ENCODE results near the gene SFMBT1. TPM values are rescaled to one million over a fixed set of nuclear protein-coding genes. Genes with fewer than 3 reads are reported as not detected.
A peak's percentile ranks its signal among the peaks of the same experiment; 100 is the strongest.
"Not testable (repeated sequence)": the region's sequence is repeated elsewhere in the genome, so short reads cannot be mapped to it uniquely, and the experiment has no call there.

Gene SFMBT1
- total RNA-seq, 1 donor from 2014 or later, result 14.7 TPM

DNA sequence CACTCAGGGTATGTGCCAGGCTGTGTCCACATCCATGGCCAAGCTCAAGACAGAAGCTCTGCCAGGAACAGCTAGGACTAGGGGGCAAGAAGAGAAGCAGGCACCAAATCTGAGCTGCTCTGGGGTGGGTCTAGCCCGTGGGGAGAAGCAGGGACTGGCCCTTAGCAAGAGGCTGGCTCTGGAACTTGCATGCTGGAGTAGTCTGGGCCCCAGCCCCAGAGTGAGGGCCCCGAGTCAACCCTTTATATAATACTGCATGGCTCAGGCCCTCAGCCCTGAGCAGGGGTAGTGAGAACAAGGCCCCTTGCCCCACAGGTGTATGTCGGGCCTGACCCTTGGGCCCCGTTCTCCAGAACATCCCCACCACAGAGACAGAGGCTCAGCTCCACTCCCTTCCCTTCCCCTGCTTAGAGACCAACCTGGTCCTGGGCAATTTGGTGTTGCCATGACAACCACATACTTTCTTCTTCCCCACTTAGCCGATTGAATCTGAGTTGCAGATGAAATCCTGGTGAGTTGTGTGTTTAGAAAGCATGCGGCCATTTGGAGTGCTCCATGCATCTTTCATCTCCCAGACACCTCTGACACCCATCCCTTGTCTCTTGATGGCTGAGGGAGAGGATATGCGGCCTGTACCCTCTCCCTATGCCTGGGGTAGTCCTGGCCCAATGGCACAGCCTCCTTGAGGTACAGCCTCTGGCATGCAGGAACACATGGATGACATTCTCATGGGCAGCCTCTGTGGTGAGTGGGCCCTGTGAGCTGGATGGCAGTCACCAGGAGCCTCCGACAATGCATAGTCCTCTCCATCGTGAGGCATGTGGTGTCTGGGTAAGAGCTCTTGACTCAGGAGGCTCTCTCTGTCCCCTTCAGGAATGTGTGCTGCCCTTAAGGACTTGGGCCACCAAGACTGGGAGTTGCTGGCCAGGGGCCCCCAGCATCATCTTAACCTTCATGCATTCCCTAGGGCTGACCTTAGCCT, 29.2 kb upstream of the SFMBT1 start:
- intact Hi-C loops (cut with DNase I), result loop anchor here (5.0 kb wide), 1 partner anchor 223 kb away; no protein-coding TSS in a partner anchor

DNA sequence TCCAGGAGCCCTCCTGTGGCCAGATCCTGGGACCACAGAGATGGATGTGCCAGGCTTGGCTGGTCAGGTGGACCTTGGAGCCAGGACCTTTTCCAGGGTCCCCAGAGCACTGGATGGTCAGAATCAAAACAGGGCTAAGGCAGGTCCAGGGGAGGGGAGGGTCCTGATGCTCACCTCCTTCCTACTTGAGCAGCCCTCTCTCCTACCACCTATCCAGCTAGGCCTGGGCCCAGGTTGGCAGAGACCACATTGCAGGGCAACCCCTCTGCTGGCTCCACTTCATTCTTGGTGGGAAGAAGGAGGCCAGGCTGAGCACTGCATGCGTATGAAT, 28.5 kb upstream of the SFMBT1 start:
- peak; percentile 46 for DNase-seq (ENCODE audit: low spot score)
- intact Hi-C loops (cut with DNase I), result loop anchor here (5.0 kb wide), 1 partner anchor 222 kb away; no protein-coding TSS in a partner anchor

More for the DNA sequence above, 29.2 kb upstream of the SFMBT1 start:
- DNase-seq (ENCODE audit: low spot score), result peak; percentile 36

DNA sequence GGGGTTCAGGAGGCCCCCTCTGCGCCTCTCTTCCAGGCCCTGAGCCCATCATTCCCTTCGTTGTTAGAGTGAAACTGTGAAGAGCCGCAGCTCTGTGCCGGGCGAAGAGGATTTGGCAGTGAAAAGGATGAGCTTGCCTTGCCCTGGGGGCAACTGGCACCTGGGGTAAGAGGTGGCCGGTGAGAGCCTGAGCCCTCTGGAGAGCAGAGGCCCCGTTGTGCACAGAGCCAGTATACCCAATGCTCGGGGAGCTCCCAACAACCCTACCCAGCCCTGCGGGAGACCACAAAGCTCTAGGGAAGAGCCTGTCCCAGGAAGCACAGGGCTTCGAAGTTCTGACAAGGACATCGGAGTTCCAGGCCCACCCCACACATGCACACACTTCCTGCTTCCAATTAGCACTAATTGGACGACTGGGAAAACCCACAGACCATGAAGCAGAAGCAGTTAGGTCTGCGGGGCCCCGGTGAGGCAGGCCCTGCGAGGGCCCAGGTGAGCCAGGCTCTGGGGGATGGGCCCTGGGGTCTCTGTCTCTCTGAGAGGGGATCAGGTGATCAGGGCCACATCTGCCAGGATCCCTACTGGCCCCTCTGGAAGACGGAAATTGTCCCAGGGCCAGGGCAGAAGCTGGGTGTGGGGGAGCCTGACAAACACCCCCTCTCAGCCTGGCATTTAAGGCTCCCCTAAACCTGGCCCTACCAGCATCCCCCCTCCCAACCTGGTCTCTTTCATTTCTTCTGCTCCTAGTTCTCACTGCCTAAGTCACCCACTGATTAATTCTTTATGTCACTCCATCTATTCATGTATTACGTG, 27.9 kb upstream of the SFMBT1 start:
- intact Hi-C loops (cut with DNase I), result loop anchor here (2.0 to 5.0 kb wide), 3 partner anchors 139 to 331 kb away; no protein-coding TSS in a partner anchor
- peak; percentile 63 for DNase-seq (ENCODE audit: low spot score)

DNA sequence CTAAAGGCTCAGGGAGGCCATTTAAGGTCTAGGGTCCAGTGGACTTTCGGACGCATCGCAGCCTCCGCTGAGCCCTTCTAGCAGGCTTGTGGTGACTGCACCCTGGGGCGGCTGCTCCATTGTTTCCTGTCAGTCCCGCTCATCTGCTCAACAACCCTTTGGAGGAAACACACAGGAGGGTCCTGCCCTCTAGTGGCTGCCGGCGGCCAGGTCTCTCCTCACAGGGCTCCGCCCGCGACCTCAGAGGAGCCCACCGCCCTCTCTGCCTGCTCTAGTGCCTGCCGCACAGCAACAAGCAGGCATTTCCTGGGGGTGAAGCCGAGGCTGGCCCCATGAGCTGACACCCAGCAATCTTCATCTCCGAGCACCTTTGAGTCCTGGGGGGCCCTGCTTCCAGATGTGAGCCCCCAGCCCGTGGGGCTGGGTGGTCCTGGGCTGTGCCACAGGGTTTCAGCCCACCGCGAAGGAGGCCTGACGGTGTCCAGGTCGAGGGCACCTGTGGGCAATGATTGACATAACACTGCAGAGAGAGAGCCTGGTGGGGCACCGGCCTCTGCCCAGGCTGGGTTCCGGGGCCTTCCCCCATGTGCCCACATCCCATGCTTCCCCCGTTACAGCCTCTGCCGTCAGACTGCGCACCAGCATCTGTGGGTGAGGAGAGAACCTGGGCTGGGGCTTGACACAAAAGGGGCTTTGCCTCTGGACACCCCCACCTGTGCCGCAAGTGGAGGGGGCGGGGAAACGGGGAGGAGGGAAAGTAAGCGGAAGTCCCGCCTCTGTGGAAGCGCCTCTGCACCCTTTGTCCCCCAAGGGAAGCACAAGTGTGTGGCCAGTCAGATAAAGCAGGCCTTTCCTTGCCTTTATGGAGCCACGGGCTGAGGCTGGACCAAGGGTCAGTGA, 27.0 kb upstream of the SFMBT1 start:
- intact Hi-C loops (cut with DNase I), result loop anchor here (2.0 to 5.0 kb wide), 3 partner anchors 138 to 330 kb away; no protein-coding TSS in a partner anchor
- peak; percentile 92 for DNase-seq (ENCODE audit: low spot score)

DNA sequence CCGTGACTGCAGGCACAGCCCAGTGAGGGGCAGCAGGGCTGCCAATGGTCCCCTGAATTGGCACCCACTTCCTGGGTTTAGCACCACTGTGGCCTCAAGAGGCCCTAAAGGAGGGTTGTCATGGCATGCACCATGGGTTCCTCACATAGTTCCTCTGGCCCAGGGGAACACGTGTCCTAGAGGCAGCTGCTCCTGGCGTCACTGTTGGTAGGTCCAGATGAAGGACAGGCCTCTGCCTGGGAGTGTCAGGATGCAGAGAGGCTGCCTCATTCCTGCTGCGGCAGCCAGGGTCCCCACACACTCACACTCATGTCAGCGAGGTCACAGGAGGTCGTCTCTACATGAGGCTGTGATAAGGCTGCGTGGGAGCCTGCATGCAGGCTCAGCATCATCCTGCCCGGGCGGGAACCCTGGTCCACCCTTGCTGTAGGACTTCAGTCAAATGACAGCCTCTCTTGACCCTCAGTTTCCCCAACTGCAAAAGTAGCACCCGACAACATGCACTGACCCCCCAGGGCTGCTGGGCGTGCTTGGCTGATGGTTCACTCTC, 26.1 kb upstream of the SFMBT1 start:
- intact Hi-C loops (cut with DNase I), result loop anchor here (2.0 to 5.0 kb wide), 3 partner anchors 137 to 329 kb away; no protein-coding TSS in a partner anchor
- DNase-seq (ENCODE audit: low spot score), result no peak

DNA sequence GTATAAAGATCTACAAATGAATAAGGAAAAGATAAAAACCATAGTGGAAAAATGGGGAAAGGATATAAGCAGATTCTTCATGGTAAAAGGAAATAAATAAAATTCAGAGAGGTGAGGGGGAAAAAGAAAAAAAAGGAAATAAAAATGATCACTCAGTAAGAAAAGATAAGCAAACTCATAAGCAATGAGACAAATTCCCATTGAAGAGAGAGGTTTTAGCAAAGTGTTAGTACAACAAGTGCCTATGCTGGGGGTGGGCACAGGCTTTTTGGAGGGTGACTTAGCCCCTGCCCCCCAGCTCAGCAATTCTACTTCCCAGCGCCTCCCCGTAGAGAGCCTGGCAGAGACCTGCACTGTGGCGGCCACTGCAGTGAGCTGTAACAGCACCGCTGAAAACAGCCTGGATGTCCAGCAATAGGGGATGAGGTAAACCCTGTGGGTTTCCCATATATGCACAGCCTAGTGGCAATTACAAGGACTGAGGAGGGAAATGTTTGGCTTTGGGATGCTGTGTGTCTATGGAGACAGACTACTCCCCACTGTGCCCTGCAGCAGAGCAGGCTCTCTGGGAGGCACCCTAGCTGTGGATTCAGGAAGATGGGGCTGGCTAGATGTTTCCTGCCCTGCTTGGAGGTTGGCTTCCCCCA, 23.7 kb upstream of the SFMBT1 start:
- intact Hi-C loops (cut with DNase I), result loop anchor here (5.0 kb wide), 1 partner anchor 217 kb away; no protein-coding TSS in a partner anchor
- DNase-seq (ENCODE audit: low spot score), result no peak

DNA sequence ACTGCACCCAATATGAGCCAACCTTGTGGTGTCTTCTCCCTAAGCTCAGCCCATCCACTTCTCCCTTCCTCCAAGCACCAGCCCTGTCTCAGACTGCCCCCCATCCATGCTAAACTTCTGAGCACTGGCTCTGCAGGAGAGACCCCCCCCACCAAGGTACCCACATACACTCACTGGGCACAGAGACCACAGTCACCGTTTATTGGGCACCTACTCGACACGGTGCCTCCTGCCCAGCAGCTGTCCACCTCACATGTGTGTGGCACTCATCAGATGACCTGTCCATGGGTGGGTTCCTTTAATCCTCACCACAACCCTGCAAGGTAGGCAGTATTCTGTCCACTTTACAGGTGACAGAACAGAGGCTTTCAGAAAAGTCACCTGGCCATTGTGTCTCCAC, 22.3 kb upstream of the SFMBT1 start:
- DNase-seq (ENCODE audit: low spot score), result peak; percentile 59
- intact Hi-C loops (cut with DNase I), result no loop called here

DNA sequence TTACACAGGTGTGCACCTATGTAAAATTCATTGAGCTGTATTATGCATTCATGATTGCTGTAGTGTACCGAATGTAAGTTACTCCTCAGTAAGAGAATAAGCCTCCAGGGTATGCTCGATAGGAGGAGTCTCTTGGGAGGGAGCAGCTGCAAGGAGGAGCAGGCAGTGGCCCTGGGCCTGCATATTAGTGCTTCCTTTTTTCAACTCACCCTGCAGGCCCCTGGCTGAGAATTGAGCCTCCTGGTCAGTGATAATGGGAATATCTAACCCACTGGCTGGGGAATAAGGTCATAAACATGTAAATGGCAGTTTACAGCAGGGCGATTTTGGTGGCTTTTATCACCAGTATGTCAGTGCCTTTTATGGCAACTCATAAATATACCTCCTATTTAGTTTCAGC, 21.7 kb upstream of the SFMBT1 start:
- intact Hi-C loops (cut with DNase I), result no loop called here
- peak; percentile 14 for DNase-seq (ENCODE audit: low spot score)

DNA sequence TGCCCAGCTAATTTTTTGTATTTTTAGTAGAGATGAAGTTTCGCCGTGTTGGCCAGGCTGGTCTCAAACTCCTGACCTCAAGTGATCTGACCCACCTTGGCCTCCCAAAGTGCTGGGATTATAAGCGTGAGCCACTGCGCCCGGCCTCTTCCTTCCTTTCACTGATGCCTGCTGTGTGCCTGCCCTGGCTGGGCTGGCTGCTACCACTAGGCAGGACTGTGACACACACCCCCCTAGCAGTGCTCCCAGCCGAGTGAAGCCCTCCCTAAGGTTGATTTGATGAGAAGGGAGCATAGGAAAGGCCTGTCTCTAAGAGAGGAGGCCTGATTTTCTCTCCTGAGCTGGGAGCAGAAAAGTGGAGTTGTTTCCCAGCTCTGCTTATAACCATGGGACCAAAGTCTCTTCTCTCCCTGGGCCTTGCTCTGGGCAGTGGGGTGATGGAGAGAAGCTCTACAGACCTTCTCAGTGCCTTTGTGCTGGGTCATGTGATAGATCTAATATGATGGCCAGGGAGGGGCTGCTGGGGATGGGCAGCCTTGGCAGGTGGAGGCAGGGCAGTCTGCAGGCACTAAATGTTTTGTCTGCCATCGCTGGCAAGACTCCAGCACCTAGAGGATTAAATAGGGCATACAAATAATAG, 20.1 kb upstream of the SFMBT1 start:
- intact Hi-C loops (cut with DNase I), result no loop called here
- DNase-seq (ENCODE audit: low spot score), result peak; percentile 36

DNA sequence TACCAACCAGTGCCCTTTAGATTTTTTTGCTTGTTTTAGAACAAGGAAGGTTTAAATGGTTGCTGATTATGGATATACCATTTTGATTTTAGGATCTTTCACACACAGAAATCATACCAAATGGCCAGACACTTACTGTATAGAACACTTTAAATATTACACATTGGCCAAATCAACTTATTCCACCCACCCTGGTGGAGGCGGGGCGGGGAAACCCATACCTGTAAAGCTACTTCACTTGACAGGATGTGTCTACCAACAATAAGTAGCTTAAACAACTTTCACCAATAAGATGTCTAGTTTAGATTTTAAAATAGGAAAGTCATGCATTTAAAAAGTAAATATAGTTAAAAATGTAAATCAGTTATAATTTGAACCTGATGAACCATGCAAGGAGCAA, 17.0 kb upstream of the SFMBT1 start:
- intact Hi-C loops (cut with DNase I), result no loop called here
- DNase-seq (ENCODE audit: low spot score), result no peak

DNA sequence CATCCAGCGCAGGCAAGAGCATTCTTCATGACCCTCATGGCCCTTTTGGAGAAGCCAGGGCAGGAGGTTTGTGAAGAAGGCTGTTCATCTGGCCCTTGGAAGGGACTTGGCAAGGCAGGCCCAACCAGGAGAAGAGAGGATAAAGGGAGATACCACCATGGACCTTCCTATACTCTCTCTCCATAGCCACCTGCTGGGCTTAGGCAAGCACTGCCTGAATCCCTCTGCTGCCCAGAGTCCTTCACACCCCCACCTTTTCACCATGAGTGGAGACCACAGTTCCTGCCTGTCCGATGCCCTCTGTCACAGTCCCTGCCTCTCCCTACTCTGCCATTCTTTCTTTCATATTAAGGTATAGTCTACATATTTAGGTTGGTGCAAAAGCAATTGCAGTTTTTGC, 10.6 kb upstream of the SFMBT1 start:
- intact Hi-C loops (cut with DNase I), result no loop called here
- no peak for DNase-seq (ENCODE audit: low spot score)

DNA sequence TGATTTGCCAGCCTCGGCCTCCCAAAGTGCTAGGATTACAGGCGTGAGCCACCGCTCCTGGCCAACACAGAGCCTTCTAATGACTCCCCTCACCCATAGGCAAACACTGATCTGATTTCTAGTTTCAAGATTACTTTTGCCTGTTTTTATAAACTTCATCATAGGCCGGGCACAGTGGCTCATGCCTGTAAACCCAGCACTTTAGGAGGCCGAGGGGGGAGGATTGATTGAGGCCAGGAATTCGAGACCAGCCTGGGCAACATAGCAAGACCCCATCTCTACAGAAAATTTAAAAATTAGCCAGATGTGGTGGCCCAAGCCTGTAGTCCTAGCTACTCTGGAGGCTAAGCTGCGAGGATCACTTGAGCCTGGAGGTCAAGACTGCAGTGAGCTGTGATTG, 8.4 kb upstream of the SFMBT1 start:
- DNase-seq (ENCODE audit: low spot score); intact Hi-C loops (cut with DNase I): not testable (repeated sequence)

DNA sequence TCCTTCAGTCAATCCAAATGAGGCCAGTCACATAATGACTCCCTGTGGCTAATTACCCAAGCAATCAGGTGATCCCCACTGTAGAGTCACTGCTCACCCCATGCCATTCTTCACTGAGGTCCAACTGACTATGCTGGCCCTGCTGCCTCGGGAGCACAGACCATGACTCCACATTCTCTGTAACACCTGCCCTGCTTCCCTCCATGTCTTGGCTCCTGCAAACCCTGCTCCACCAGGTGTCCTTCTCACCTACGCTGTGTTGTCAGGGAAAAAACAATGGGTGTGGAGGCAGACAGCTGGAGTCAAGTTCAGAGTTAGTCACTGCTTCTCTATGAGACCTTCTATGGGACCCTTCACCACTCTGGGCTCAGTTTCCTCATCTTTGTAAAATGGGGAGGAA, 6.1 kb upstream of the SFMBT1 start:
- no peak for DNase-seq (ENCODE audit: low spot score)
- intact Hi-C loops (cut with DNase I), result no loop called here

DNA sequence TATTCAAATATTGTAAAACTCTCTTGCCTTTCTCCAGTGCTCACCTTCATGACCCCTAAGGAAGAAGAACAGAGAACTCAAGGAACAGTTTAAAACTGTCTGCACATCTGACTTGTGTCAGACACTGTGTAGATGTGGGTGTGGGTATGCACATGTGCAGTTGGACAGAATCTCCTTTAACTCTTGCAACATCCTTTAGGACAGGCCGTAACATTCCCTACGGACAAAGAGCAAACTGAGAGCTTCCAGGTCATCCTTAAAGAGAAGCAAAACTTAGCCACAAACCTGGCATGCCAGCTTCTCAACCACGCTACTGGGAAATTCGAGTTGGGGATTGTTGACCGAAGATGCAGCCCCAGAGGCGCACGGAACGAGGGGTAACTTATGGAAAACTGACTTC, 4.1 kb upstream of the SFMBT1 start:
- no peak for DNase-seq (ENCODE audit: low spot score)
- intact Hi-C loops (cut with DNase I), result loop anchor here (5.0 to 10.0 kb wide), 2 partner anchors 73 to 645 kb away; no protein-coding TSS in a partner anchor

DNA sequence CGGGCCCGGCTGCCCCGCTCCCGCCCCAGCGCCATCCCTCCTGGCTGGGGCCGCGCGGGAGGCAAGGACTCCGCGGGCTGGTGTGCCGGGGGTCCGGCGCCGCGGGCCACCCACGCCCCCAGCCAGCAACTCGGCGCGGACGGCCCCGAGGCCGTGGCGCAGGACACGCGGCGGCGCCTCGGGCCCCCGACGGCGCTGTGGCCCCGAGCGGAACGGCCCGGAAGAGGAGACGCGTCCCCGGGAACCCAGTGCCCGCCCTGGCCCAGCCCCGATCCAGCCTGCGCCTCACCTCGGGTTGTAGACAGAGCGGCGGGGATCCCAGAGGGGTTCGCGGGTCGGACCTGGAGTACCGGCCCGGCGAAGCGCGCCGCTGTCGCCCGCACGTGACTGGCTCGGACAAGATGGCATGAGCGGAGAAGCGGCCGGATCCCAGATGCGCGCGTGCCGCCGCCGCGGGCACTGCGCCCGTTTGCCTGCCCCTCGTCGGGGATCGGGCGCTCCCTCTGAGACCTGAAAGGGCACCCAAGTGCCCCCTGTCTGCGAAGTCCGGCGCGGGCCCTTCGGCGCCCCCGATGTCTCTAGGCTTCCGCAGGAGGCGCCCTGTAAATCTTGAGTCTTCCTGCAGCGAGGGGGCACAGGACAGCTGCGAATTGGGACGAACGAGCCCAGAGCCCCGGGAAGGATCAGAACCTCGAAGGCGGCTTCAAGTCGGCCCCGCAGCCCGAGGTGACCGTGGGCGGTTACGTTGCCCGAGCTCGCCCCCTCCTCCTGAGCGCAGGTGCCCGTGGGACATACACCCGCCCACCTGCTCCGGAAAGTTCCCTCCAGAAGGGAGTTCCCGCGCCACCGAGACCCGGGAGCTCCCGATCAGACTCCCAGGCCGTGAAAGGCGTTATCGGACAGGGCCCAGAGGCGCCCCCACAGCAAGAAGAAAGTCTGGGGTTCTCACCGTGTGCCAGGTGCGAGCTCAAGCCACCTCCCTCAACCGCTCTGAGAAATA, 598 bp upstream of the SFMBT1 start:
- intact Hi-C loops (cut with DNase I), result loop anchor here (5.0 to 10.0 kb wide), 2 partner anchors 69 to 642 kb away; no protein-coding TSS in a partner anchor

DNA sequence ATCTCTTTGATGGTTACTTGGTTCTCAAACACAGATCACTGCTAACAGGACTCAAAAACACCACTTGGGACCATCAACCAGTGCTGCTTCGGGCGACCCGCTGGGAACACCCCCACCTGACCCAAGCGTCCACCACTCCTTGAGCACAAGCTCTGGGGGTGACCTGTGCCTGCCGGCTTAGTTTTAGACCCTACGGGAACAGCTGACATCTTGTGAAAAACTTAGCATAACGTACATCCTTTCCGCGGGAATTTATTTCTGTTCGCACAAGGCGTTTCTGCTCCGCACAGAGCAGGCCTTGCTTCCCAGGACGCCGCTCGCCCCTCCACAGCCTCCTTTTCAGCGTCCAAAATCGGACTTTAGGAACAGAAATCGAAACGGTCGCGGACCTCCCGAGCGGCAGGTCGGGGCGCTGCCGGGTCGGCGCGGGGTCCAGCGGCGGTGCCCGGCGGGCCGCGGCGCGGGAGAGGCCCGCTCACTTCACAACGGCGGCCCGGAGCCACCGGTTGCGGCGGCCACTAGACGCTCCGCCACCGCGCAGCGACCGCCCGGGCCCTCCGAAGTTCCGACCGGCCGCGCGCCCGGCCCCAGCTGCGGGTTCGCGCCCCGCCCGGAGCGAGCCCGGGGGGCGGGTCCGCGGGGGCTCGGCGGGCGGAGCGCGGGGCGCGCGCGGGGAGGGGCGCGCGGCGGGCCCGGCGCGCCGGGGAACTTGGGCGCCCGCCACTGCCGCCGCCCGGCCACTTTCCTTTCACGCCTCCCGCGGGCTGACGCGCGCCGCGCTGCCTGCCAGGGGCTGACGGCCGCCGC, 959 bp downstream of the SFMBT1 start:
- DNase-seq (ENCODE audit: low spot score), result no peak
- intact Hi-C loops (cut with DNase I), result loop anchor here (5.0 to 10.0 kb wide), 2 partner anchors 68 to 640 kb away; no protein-coding TSS in a partner anchor

More for the DNA sequence above, 598 bp upstream of the SFMBT1 start:
- peak; percentile 78 for DNase-seq (ENCODE audit: low spot score)
